NOMO-1 (cell line): ENCODE data around the gene STXBP4.
A peak's percentile ranks its signal among the peaks of the same experiment; 100 is the strongest.

Experiments
- DNase-seq, 2 experiments: peaks; one replicate each; lab custom pipeline; 2025; ENCODE audit not compliant: unreplicated experiment in 2 of 2; lab: John Stamatoyannopoulos, UW

The STXBP4 gene

DNA sequence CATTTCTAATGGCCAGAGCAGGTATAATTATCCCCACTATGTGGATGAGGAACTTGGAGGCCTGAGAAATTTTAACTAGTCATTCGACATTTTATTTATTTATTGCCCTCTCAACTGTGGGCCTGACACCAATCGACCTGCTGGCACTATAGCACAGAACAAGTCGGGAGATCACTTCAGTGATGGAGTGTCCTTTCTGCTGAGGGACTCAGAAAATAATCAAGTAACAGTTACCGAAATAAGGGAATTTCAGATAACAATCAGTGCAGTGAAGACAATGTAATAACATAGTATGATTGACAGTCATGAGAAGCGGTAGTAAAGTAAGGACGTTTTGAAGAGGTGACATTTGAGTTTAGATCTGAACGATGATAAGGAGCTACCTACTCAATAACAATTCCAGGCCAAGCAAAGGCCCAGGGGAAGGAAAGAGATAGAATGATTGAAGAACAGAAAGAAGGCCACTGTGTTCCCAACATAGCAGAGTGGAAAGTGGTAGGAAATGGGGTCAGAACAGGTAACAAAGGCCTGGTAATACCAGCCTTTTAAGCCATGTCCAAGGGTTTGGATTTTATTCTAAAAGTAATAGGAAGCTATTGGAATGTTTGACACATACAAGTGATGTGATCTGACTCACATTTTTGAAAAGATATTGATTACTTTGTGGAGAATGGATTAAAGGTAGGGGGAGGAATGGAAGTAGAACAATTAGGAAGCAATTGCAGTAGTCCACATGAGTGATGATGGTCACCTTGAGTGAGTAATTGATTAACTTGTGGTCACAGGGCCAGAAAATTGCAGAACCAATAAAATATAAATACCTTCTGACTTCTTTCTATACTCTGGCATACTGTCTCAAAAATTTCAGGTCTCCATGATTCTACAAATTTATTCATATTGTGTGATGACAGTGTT is 1.4 kb downstream of the STXBP4 start:
- DNase-seq = no peak

DNA sequence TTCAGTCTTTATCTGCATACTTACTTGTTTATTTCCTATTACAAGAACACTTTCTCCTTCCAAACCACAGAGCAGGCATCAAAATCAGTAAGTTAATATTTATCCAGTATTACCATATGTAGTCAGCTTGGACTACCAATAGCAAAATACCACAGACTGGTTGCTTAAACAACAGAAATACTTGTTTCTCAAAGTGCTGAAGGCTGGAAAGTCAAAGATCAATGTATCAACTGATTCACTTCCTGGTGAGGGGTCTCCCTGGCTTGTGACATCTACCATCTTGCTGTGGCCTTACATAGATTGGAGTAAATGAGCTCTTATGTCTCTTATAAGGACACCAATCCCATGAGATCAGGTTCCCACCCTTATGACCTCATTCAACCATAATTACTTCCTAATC is 2.6 kb downstream of the STXBP4 start:
- no peak for DNase-seq

DNA sequence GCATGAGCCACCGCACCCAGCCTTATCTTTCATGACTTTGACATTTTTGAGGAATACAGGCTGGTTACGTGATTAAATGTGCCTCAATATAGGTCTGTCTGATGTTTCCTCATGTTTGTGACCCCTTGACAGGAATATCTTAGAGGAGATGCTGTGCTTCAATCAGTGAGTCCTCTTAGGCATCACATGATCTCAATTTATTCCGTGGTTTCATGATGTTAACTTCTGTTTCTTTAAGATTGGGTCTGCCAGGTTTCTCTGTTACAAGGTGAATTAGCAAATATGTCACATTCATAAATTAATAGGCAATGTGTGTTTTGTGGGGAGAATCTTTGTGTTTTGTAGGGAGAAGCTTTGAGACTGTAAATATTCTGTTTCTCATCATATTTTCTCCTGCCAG is 3.3 kb downstream of the STXBP4 start:
- DNase-seq = no peak

DNA sequence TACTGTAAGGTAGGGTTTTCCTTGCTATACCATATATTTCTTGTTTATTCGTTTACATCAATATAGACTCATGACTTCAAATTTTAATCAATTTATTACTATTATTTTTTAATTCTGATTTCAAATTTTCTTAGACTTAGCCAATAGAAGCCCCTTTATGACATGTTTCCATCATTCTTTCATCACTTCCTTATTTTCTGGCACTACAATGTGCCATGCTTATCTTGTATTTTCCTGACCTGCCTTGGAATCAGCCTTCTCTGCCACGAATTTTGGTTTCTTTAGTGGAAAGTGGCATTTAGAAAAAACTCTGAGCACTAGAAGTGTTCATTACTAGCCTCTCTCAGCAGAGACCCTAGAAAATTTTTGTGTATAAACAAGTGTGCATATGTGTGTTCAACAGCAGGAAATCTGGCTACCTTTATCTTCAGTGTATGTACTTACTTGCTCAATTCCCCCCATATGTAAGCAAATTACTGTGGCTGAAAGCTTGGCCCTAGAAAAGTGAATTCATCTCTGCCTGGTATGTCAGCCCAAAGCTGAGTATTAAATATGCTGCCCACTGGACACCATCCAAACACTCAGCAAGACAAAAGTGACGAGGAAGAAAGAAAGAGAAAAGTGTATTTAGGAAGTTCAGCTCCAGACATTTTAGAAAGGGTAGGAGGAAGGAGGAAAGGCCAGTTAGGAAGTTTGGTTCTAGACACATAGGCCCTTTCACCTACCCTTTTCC is 4.0 kb downstream of the STXBP4 start:
- no peak for DNase-seq

DNA sequence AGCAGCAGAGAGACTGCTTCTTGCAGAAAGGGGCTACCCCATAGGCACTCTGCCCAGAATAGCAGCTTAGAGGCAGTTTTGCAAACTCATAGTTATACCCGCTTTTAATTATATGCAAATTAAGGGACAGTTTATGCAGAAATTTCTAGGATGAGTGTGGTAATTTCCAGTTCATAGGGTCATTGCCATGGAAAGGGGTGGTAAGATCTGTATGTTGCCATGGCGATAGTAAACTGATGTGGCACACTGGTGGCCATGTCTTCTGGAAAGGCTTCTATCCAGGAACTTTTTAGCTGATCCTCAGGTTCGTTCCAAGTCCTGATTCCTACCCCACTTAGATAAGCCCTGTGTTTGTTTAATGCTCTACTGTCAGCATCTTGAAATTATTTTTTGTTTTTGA is 6.2 kb downstream of the STXBP4 start:
- DNase-seq = no peak

DNA sequence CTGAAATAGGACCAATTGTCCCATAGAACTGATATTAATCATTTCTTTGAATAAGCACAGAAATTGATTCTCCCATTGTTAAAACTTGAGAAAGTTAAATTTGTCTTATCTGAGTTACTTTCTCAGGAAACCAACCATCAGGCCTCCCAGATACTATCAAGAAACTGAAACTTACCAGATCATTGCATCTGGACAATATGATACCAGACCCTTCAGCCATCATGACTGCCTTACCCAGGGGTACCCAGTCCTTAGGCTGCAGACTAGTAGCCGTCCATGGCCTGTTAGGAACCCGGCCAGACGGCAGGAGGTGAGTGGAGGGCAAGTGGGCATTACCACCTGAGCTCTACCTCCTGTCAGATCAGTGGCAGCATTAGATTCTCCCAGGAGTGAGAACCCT is 7.8 kb downstream of the STXBP4 start:
- DNase-seq = no peak

DNA sequence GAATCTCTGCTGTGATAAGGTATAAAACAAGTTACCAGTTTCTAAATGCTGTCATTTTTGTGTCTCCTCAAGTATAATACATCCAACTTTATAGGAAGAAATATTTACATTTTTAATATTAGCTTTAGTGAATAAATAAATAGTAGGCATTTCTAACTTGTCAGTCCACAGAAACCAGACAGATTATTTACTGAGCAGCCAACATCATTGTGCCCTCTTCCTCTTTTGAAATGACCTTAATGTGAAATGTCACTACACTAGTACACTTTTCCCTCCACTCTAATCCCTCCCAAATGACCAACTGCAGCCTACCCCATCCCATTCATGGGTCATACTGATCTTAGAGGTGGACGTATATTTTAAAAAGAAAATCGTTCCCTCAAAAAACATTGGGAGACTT is 9.2 kb downstream of the STXBP4 start:
- DNase-seq = no peak

DNA sequence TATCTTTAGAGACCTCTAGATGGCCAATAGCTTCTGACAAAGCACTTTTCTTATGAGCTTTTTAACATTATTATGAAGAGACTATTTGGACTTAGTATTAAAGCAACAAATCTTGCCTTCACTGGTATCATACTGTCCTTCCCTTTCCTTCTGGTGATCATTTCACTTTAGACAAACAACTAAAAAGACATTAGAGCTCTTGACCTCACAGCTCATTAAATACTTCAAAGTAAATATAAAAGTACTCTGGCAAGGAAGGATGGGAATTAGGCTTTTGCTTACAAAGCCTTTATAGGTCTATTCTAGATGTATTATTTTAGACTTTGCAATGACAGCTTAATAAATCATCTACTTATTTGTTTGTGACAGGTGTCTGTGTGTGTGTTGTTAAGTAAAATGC is 11.1 kb downstream of the STXBP4 start:
- no peak for DNase-seq

DNA sequence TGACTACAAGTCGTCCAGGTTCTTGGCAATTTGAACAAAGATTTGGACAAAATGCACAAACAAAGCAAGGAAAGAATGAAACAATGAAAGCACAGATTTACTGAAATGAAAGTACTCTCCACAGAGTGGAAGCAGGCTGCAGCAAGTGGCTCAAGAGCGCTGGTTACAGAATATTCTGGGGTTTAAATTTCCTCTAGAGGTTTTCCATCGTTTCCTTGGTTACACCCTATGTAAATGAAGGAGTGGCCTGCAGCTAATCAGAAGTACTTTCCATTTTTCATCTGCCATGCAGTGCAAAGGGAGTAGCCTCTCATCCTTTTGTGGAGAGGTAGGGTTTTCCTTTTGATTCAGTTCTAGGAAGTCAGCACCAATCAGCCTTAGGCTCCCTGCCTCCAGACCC is 11.8 kb downstream of the STXBP4 start:
- DNase-seq = no peak

DNA sequence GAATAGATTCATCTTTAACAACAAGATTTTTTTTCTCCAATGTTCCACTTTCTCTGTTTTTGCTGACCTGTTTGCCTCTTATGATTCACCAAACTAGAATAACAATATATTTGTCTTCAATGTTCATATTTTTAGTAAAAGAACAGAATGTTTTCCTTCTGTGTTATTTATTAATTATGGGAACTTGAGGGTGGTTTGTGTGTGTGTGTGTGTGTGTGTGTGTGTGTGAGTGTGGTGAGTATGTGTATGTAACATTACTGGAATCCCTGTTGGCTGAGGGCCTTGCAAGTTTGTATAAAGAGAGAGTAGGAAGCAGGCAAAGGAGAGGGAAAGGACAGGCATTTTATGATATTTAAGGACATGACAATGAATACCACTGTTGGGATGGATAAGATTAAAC is 13.8 kb downstream of the STXBP4 start:
- no peak for DNase-seq

DNA sequence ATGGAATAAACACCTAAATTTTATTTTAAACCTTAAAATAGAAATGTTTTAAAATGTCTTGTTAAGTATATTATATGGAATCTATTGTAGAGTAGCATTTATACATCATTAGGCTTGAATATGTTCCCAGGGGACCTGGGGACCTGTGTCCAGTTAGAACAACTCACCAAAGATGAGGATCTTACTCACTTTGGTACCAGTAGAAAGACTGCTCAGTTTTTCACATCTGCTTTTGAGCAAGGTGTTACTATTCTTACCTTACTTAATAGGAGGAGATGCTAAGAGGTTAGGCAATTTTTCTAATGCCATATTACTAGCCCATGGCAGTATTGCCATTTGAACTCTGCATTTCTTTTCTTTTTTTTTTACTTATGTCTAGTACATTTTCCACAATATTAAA is 14.7 kb downstream of the STXBP4 start:
- no peak for DNase-seq

DNA sequence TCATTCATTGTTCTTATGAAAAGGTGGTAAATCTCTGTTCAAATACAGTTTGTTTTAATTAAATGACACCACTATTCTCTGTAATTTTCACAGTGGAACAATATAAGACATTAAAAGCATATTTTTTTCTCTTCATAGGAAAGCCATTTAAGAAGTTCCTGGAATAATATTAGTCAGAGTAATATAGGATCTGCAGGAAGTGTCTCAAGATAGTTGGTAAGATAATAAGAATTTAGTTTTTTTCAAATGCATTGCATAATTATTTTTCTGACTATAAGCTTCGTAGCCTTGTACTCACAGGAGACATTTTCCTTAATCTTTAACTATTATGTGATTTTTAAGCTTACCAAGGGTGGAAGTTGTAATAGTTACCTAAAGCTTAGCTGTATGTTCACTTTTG is 16.9 kb downstream of the STXBP4 start:
- no peak for DNase-seq

DNA sequence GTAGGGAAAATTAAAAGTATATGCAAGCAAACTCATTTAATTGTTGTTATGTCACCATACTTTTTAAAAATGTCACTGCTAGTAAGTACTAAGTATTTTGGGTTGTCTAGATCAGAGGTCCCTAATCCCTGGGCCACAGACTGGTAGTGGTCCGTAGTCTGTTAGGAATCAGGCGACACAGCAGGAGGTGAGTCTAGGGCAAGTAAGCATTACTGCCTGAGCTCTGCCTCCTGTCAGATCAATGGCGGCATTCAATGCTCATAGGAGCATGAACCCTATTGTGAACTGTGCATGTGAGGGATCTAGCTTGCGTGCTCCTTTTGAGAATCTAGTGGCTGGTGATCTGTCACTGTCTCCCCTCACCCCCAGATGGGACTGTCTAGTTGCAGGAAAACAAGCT is 21.6 kb downstream of the STXBP4 start:
- no peak for DNase-seq

DNA sequence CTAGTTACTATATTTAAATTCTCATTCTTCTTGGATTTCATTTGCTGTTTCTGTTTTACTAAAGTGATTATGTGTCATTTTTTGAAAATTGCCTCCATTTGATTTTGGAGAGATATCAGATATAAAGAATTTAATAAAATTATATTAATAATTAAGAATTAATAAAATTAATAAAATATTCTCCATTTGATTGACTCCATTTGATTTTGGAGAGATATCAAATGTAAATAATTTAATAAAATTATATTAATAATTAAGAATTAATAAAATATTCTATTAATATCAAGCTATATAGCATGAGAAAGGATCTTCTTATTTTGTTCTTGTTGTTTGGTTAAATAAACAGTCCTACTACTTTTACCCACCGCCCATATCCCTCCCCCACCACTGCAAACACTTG is 23.0 kb downstream of the STXBP4 start:
- DNase-seq = no peak

DNA sequence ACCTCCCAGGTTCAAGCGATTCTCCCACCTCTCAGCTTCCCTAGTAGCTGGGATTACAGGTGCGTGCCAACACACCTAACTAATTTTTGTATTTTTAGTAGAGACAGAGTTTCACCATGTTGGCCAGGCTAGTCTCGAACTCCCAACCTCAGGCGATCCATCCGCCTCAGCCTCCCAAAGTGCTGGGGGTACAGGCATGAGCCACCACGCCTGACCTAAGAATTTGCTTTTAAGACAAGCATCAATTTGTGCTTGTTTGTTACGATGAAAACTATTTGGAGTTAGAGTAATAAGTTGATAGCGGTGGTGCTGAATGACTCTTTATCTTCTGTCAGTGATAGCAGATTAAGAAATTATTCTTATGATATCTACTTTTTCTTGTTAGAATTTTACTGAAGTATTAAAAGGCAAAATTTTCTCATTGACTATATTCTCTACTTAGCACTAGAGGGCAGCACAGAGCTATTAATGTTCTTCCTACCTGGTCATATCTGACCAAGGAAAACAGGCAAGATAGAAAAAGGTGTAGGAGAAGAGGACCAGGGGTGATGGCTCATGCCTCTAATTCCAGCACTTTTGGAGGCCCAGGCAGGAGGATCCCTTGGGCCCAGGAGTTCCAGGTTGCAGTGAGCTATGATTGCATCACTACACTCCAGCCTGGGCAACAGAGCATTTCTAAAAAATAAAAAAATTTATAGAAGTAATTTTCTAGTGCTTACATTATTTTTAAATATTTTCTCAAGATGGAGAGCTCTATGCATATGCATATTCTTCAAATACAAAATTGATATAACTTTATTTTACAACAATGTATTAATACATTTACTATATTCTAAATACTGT is 24.5 kb downstream of the STXBP4 start:
- DNase-seq = peak in 1 of 2 experiments; percentile 47

DNA sequence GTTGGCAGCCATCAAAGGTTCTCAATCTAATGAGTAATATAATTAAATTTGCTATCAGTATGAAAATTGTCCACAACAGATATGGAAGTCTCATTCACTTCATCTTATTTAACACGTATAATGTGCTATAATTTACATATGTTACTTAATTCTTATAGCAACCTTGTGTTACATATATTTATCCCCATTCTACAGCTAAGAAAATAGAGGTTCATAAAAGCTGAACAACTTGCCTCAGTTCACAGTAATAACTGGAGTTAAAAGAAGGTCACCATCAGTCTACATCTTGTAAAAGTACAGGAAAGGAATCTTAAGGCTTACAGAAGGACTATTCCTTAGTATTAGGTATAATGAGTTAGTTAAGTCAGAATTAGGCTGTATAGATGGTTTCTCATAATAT is 27.9 kb downstream of the STXBP4 start:
- no peak for DNase-seq

DNA sequence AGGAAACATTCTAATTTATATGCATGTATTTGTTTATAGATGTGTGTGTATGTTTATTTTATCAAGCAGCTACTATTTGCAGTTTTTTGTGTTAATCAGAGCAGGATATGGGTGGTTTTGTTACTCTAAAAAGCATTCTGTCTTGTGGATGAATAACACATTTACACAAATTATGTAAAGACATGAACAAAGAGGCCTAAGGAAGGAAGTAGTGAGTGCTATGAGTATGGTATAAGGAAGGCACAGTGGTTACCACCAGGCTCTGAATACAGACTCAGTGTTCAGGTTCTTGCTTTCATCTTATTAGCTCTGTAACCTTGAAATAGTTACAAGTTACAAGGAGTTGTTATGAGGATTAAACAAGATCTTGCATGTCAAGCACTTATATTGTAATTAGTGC is 33.9 kb downstream of the STXBP4 start:
- DNase-seq = no peak

DNA sequence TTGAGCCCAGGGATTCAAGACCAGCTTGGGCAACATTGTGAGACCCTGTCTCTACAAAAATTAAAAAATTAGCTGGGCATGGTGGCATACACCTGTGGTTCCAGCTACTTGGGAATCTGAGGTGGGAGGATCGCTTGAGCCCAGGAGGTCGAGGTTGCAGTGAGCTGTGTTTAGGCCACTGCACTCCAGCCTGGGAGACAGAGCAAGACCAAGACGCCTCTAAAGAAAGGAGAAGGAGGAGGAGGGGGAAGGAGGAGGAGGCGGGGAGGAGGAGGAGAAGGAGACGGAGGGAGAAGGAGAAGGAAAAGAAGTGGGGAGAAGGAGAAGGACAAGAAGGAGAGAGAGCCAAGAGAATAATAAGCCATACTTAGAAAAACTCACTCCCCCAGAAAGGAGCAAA is 35.9 kb downstream of the STXBP4 start:
- no peak for DNase-seq

DNA sequence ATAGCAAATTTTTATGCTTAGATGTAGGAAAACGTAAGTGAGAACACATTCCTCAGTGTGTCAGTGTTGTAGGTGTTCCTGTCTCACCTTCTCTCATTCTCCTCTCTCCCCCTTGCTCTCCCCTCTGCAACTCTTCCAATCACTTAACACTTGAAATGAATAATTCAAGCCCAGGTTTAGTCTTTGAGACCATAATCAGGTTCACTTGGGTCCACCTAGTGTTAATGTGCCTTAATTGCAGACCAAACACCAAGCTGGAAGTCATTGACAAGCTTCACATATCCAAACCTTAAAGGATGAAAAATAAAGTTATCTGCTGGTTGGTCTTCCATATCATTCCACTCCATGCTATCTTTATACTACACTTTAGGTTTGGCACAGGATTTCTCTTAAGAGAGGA is 37.0 kb downstream of the STXBP4 start:
- DNase-seq = no peak

DNA sequence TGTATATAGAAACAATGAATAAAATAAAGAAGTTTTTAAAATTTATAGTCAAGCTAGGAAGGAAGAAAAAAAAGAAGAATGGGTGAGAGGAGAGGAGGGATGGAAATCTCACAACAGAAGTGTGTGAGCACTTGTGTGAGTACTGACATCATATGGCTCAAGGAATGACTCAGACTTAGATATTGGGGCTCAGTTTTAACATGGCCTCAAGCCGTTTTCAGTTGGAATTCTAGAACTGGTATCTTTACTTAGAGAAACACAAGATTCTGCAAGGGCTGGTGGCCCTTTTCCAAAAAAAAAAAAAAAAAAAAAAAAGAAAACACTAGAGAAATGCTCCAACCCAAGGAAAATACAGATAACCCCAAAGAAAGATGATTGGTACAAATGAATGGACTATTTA is 55.1 kb downstream of the STXBP4 start:
- DNase-seq = no peak

DNA sequence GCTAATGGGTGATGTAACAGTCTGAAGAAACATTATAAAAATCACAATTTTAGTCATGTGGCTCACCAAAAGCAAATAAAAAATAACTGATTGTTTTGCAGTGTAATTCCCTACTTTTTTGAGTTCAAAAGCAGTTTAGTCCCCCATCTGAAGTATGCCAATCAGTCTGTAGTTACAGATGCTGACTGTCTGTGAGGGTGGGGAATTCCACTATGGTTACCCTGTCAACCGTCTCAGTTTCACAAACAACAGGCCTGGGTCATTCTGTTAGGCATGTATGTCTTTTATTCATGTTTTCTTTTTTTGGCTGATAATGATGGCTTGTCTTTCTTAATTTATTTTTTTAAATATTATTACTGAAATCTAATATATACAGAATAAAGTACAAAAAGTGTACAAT is 69.3 kb downstream of the STXBP4 start:
- DNase-seq = no peak
